HepG2 (cell line): ENCODE results near the gene NCBP1. TPM values are rescaled to one million over a fixed set of nuclear protein-coding genes. Genes with fewer than 3 reads are reported as not detected.

Experiments used
- BORCS8-MEF2B ChIP-seq: sonication (generic); formaldehyde crosslinking; IDR thresholded peaks from 2 replicates; pipeline ENCODE4 v1.8.0; 2022; ENCODE audit warnings: mild to moderate bottlenecking, missing genetic modification reagents
- FOSL2 ChIP-seq: sonication (generic); formaldehyde crosslinking; IDR thresholded peaks from 2 replicates; pipeline ENCODE4 v1.4.0; 2020; ENCODE audit warnings: missing genetic modification reagents
- GATAD2A ChIP-seq: IDR thresholded peaks from 2 replicates; pipeline ENCODE4 v1.6.1; 2016
- GPBP1L1 ChIP-seq: sonication (generic); formaldehyde crosslinking; IDR thresholded peaks from 2 replicates; pipeline ENCODE4 v1.5.0; 2020; ENCODE audit warnings: mild to moderate bottlenecking, missing genetic modification reagents
- HMG20A ChIP-seq: IDR thresholded peaks from 2 replicates; pipeline ENCODE4 v1.6.1; 2016; ENCODE audit warnings: borderline replicate concordance
- HNF1A ChIP-seq, 2 experiments: sonication (generic) in 1 of 2; formaldehyde crosslinking in 1 of 2; IDR thresholded peaks; 2 replicates each; pipeline versions ENCODE4 v1.4.0 to v1.6.1; 2016 to 2020; ENCODE audit warnings: borderline replicate concordance in 1 of 2, low read depth in 1 of 2, mild to moderate bottlenecking in 1 of 2, missing genetic modification reagents in 1 of 2
- NONO ChIP-seq, 2 experiments: fragments of 450-650 bp in 1 of 2; sonication (generic) in 1 of 2; formaldehyde crosslinking in 1 of 2; IDR thresholded peaks in 1 of 2; conservative IDR thresholded peaks in 1 of 2; 2 replicates each; pipeline versions ENCODE4 v1.6.1 to v1.8.0; 2017 to 2022; ENCODE audit warnings: mild to moderate bottlenecking in 1 of 2, missing genetic modification reagents in 1 of 2, moderate library complexity in 1 of 2
- NPAS2 ChIP-seq: sonication (generic); formaldehyde crosslinking; IDR thresholded peaks from 2 replicates; pipeline ENCODE4 v1.8.0; 2022; ENCODE audit warnings: mild to moderate bottlenecking, missing genetic modification reagents, borderline replicate concordance
- RELA ChIP-seq: sonication (generic); formaldehyde crosslinking; IDR thresholded peaks from 2 replicates; pipeline ENCODE4 v1.4.0; 2020; ENCODE audit warnings: missing genetic modification reagents
- TRIM24 ChIP-seq: sonication (generic); formaldehyde crosslinking; IDR thresholded peaks from 2 replicates; pipeline ENCODE4 v1.8.0; 2022; ENCODE audit warnings: mild to moderate bottlenecking, missing genetic modification reagents
- TSC22D2 ChIP-seq: sonication (generic); formaldehyde crosslinking; IDR thresholded peaks from 2 replicates; pipeline ENCODE4 v1.5.1; 2020; ENCODE audit warnings: missing genetic modification reagents, mild to moderate bottlenecking, borderline replicate concordance
- ZBED4 ChIP-seq: sonication (generic); formaldehyde crosslinking; IDR thresholded peaks from 2 replicates; pipeline ENCODE4 v1.4.0; 2020; ENCODE audit warnings: missing genetic modification reagents, borderline replicate concordance
- ZIK1 ChIP-seq: sonication (generic); formaldehyde crosslinking; IDR thresholded peaks from 2 replicates; pipeline ENCODE4 v1.5.0; 2020; ENCODE audit warnings: mild to moderate bottlenecking, low read depth, missing genetic modification reagents, borderline replicate concordance
- ZMAT3 ChIP-seq: sonication (generic); formaldehyde crosslinking; conservative IDR thresholded peaks from 2 replicates; pipeline ENCODE4 v1.7.0; 2021; ENCODE audit warnings: missing genetic modification reagents
- polyA plus RNA-seq, 8 experiments: library from polyadenylated mRNA; depleted of rRNA in 3 of 8; stranded (reverse) in 7 of 8; unstranded in 1 of 8; fragments of >200 nt; fragmentation: Illumina TruSeq in 4 of 8; extraction: Trizol in 4 of 8; gene quantifications; 2 replicates each; pipeline versions ENCODE4 v1.2.1 to v1.2.3, GENCODE V29; 2011 to 2016; ENCODE audit warnings: low read depth in 4 of 8, missing spikeins in 1 of 8, mixed read lengths in 1 of 8; ENCODE audit not compliant: insufficient read depth in 1 of 8
- total RNA-seq, 5 experiments: library from RNA; depleted of rRNA; stranded (reverse); fragments of >200 nt; fragmentation: Illumina TruSeq; extraction: Trizol; gene quantifications; 2 replicates each; pipeline ENCODE4 v1.2.3, GENCODE V29; 2016; ENCODE audit warnings: low read depth in 1 of 5

The NCBP1 gene
- total and polyA plus RNA-seq, 2 of the 13 experiments (the other 11 are each of a cell fraction or from before 2014, with no cell fraction given), result 13.3 to 40.2 TPM

- no peak for TF ChIP-seq NPAS2 (CRISPR knock-in tag)
- no peak for TF ChIP-seq HNF1A (IDR thresholded peaks at IDR 0.05; ENCODE audit: low read depth)
- peak; percentile 43; the same call in 1 of the 2 replicates for TF ChIP-seq HNF1A (CRISPR knock-in tag; IDR thresholded peaks at IDR 0.05; ENCODE audit: borderline replicate concordance)
- TF ChIP-seq BORCS8-MEF2B (CRISPR knock-in tag), result peak; percentile 54
- TF ChIP-seq NONO (IDR thresholded peaks at IDR 0.05), result no peak
- peak; percentile 63 for TF ChIP-seq NONO (CRISPR knock-in tag; conservative IDR thresholded peaks at IDR 0.05)
- TF ChIP-seq FOSL2 (CRISPR knock-in tag), result peak; percentile 20; the same call in 1 of the 2 replicates
- TF ChIP-seq RELA (CRISPR knock-in tag), result no peak
- no peak for TF ChIP-seq TSC22D2 (CRISPR knock-in tag)
- peak; percentile 95 for TF ChIP-seq ZMAT3
- 0 out of 2 replicates have a peak, but pooled peaks have one; percentile 15 for TF ChIP-seq ZBED4 (CRISPR knock-in tag)
- peak; percentile 63; the same call in 1 of the 2 replicates for TF ChIP-seq GATAD2A (CRISPR knock-in tag)
- no peak for TF ChIP-seq TRIM24
- TF ChIP-seq HMG20A (CRISPR knock-in tag), result no peak
- no peak for TF ChIP-seq GPBP1L1 (CRISPR knock-in tag)
- no peak for TF ChIP-seq ZIK1
Measured at GRCh38 chr9:97632985-97633858, at the start of gene NCBP1, which contains the start of gene TSTD2 (continued).
